Inflammatory macrophage treated with lipopolysaccharide for 1 hour (primary cell): Measurements from ENCODE around the gene IDH3A.

ENCODE experiments used
- DNase-seq, 2 donors: peaks; one replicate each; pipeline ENCODE4 v3.0.0-alpha.2; 2020 to 2022

Gene IDH3A

DNA sequence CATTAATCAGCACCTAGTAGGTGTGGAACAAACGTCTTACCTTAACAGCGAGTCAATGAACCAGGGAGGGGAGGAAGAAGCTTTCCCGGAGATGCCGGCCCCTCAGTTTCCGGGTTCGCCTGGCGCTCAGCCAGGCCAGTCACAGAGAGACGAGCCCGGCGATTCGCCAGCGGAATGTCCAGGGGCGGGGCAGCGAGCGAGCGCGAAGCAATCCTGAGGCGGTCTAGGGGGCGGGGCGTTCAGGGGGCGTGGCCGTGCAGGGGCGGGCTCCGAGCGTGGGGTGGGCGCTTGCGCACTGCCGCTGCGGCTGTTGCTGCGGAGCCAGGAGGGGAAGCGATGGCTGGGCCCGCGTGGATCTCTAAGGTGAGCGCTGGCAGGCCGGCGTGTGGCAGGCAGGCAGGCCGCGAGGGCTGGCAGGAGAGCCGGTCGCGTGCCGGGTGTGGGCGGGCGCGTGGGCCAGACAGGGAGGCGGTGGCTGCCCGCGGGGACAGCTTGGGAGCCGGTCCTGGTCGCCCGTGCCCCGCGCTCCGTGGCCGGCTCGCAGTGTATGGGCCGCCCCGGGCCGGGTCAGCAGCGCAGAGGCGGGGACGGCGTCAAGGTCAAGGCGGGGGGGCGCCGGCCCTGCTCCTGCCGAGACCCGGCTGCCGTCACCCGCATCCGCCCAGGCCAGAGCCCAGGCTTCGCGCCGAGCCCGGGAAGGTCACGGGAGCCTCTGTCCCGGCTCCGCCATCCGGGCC, at the start of gene IDH3A:
Gene IDH3A, plus strand, starts transcription at position 295 of the 737 bp plus-strand sequence. Its CDS starts 42 bp downstream, at position 337.
- DNase-seq: peak; percentile 94 to 99

DNA sequence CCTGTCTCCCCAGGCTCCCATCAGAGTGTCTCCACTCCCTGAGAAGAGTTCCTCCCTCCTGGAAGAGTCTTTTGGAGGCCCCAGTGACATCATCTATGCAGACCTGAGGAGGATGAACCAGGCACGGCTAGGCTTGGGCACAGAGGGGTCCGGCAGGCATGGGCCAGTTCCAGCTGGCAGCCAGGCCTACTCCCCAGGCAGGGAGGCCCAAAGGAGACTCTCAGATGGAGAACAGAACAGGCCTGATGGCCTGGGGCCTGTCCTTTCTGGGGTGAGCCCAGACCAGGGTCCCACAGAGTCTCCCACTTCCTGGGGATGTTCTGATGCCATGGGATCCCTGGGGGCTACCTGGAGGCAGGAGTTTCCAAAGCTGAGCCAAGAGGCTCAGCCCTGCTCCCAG, 48.3 kb upstream of the IDH3A start:
- no peak for DNase-seq

GRCh38 chr15:78101423-78102105, 47.6 kb upstream of the IDH3A start:
- DNase-seq: no peak

- DNase-seq: no peak
Measured at GRCh38 chr15:78102211-78102610, 47.0 kb upstream of the IDH3A start.

DNA sequence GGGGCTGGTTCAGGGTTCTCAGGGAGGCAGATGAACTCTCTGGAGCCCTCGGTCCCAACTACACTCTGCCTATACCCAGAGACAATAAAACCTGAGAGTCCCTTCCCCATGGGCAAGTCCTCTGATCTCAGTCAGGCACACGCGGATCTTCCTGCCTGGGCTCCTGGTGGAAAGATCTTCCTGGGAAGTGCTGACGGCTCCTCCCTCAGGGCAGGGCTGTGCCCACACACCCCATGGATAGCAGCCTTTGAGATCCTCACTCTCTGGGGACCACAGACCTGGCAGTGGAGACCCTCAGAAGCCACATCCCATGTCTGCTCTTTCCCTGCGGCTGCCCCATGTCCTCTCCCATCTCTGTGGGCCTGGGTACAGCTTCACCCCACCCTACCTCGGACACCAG, 46.4 kb upstream of the IDH3A start:
- DNase-seq: no peak

DNA sequence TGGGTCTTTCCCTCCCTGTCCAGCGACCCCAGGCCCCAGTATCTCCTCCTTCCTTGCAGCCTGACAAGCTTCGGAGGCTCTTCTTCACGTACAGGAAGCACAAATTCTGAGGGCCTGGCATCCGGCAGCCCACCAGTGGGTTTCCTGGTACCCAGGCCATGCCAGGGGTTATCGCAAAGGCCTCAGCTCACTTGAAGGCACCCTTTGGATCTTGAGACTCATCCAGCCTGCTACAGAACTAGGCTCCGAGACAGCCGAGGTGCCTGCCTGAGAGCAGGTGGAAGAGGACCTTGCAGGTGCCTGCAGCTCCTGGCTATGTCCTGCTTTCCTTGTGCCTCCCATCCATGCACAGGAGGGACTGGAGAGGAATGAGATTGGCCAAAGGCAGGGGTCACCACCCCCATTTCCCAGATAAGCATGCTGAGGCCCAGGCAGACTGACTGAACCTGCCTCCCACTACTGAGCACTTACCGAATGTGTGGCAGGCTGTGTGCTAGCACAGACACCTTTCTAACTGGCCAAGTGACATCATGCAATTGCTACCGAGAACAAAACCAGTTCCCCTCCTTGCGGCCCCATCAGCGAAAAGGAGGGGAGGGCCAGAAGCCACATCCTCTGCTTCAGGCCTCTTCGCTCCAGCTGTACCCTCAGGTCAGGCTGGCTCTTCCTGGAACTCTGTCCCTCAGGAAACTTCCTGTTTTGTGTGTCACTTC, 45.6 kb upstream of the IDH3A start:
- peak; percentile 20 to 32 for DNase-seq

GRCh38 chr15:78104119-78104479, 45.1 kb upstream of the IDH3A start:
- no peak for DNase-seq

GRCh38 chr15:78104566-78105475, 44.3 kb upstream of the IDH3A start:
- DNase-seq: no peak

DNA sequence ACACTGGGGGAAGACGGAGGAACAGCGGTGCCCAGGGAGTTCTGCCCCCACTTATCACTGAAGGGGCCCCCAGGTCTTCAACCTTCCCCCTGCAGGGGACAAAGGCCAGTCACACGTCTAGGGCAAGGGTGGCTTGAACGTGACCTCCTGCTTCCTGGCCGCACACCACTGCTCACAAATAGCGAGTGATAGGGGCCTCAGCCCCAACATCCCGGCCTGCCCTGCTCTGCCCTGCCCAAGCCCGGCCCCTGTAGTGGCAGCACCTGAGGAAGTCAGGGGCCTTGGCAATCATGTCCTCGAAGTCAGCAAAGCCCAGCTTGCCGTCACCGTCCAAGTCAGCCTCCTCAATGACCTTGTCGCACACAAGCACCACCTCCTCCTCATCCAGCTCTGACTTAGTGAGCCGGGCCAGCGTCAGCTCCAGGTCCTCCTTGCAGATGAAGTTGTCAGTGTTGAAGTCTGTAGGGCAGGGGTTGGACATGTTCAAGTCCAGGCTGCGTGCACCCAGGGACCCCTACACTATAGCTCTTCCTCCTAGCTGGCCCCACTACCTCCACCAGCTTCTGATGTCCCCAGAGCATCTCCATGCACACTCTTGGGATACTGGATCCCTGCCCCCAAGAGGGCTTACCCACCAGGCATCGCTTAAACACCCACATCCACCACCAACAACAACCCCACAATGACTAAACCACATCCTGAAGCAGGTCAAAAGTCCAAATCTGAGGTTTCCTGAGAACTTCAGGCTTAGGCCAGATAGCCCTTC, 43.5 kb upstream of the IDH3A start:
- peak in 1 of 2 donors; percentile 16 for DNase-seq

GRCh38 chr15:78107471-78107870, 41.7 kb upstream of the IDH3A start:
- DNase-seq: no peak

DNA sequence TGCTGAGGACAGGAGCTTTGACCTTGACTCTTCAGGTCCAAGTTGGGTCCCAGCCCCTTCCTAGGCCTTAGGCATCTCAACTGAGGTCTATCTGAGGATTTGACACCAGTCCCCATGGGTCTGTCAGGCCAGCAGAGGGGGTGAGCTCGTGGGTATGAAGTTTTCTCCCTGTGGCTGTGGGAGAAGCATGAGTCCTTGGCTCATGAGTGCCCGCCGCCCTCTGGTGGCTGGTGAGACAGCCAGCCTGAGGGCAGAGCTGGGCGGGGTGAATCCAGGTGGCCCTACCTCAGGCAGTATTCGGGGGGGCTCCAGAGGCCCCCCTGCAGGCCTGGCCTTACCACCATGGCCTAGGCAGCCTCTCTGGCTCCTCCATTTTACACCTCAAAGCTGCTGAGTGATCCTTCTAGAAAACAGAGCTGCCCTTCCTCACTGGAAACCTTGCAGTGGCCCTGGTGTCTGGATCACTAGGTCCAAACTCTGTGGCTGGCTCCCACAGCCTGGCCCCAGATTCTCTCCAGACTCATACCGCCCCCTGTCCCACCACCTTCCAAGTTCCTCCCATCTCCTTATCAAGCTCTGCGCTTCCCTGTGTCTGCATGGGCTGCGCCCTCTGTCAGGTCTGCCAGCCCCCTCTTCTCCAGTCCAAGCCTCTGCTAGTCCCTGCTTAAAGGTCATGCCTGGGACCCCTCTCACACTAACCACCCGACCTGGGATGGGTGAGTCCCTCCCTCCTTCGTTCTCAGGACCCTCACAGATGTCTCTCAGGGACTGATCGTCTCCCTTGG, 40.7 kb upstream of the IDH3A start:
- peak; percentile 86 to 93 for DNase-seq

GRCh38 chr15:78109156-78109555, 40.0 kb upstream of the IDH3A start:
- no peak for DNase-seq

- DNase-seq: no peak
Measured at GRCh38 chr15:78110096-78110495, 39.1 kb upstream of the IDH3A start.

- no peak for DNase-seq
Measured at GRCh38 chr15:78110916-78111475, 38.2 kb upstream of the IDH3A start.

- DNase-seq: no peak
Measured at GRCh38 chr15:78111788-78112187, 37.4 kb upstream of the IDH3A start.

GRCh38 chr15:78112551-78112950, 36.6 kb upstream of the IDH3A start:
- no peak for DNase-seq

- DNase-seq: no peak
Measured at GRCh38 chr15:78120523-78120922, 28.6 kb upstream of the IDH3A start.

- no peak for DNase-seq
Measured at GRCh38 chr15:78125267-78125666, 23.9 kb upstream of the IDH3A start.

DNA sequence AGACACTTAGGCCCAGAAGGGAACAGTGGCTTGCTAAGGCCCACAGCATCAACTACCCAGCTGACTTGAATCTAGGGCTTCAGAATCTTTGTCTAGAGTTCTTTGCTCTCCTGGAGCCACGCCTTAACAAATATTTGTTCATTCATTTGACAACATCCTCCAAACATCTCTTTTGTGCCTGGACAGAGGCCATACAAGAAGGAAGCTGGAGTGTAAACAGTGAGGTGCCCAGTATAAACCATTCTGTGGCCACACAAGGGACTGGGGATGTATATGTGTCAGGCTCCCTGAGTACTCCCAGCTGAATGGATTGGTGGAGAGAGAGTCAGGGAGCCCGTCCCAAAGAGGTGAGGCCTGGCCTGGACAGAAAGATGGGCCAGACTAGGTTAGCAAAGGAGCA, 21.3 kb upstream of the IDH3A start:
- DNase-seq: no peak

- DNase-seq: no peak
Measured at GRCh38 chr15:78129077-78129750, 19.9 kb upstream of the IDH3A start.
